Measurements from ENCODE around the gene POLR2E. TPM values are rescaled to one million over a fixed set of nuclear protein-coding genes. Genes with fewer than 3 reads are reported as not detected.

Gene POLR2E
- total and polyA plus RNA-seq, 10 of the 15 experiments (the other 5 are each of a cell fraction or from before 2014, with no cell fraction given), result 4.0 to 487 (median 200) TPM

DNA sequence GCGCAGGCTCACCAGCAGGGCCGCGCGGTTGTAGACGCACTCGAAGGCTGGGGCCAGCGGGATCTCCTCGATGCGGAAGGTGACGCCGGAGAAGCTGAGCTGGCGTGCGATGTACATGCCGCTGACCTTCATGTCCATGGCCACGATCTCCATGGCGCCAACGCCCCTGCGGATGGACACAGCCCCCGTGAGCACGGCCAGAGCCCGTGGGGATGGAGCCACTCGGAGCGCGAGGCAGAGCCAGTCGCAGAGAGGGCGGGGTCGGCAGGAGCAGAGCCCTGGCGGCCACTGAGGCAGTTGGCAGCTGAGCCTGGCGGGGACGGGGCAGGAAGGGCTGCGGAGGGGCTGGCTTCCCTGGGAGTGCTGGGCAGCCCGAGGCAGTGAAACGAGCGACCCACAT is 23.8 kb upstream of the POLR2E start:
- FAIRE-seq, result no peak
- TF ChIP-seq BACH1 (IDR thresholded peaks at IDR 0.05; ENCODE audit: borderline replicate concordance), result no peak
- no peak for TF ChIP-seq ZNF274 (IDR thresholded peaks at IDR 0.05; ENCODE audit: insufficient read depth, insufficient read length)
- TF ChIP-seq RCOR1 (conservative IDR thresholded peaks at IDR 0.05; ENCODE audit: low read depth, low read length), result no peak
- TF ChIP-seq RAD51 (IDR thresholded peaks at IDR 0.05), result no peak
- no peak for TF ChIP-seq CBFB (IDR thresholded peaks at IDR 0.05; ENCODE audit: low read depth)
- no peak for TF ChIP-seq CBX3 (IDR thresholded peaks at IDR 0.05; ENCODE audit: borderline replicate concordance, low read depth)
- TF ChIP-seq BCL3 (IDR thresholded peaks at IDR 0.05; ENCODE audit: borderline replicate concordance, insufficient read depth, low read depth, low read length, poor library complexity, severe bottlenecking), result no peak
- Histone ChIP-seq H4K20me1 (ENCODE audit: control insufficient read depth, insufficient read depth) (no peaks in the 10 kb centered on the region), H3K9ac (ENCODE audit: control insufficient read depth, insufficient read depth, low read length) (no peak overlapping the region), H3K4me3 (no peak overlapping the region), H3K36me3 (ENCODE audit: control insufficient read depth in 2 of 2, insufficient read depth in 2 of 2, low read length in 1 of 2) (peaks cover 0 to 45% of the 10 kb centered on the region in 2 experiments), H3K4me1 (ENCODE audit: control insufficient read depth, insufficient read depth, low read length) (no peaks in the 10 kb centered on the region), H2AFZ (ENCODE audit: control insufficient read depth, low read depth, low read length) (no peak overlapping the region), H3K9me3 (replicated peaks; ENCODE audit: control insufficient read depth, insufficient read depth, low read length) (no peaks in the 10 kb centered on the region), H3K27me3 (replicated peaks in 1 of 2; ENCODE audit: control insufficient read depth in 2 of 2, insufficient read depth in 2 of 2, low read length in 1 of 2) (no peaks in the 10 kb centered on the region), H3K79me2 (ENCODE audit: control insufficient read depth, insufficient read depth, low read length) (no peaks in the 10 kb centered on the region), H3K4me2 (ENCODE audit: control insufficient read depth, insufficient read depth) (no peak overlapping the region), H3K27ac (ENCODE audit: control insufficient read depth, insufficient read depth) (no peak overlapping the region)
- RAD21 ChIA-PET (ENCODE audit: unreplicated experiment), result no interaction called here
- 94% methylated on average over 34 of the region's 34 CpGs for WGBS (ENCODE audit: insufficient coverage, insufficient replicate concordance, low lambda C conversion rate, missing lambda C conversion rate)
- BruUV-seq (replicated peaks), result no TSS peak
- POLR2A ChIA-PET, result no interaction called here
- no peak for DNase-seq (ENCODE audit: low read depth, low spot score)
- no peak for ATAC-seq
- intact Hi-C loops (cut with micrococcal nuclease; ENCODE audit: unreplicated experiment) (no loop called here), in situ Hi-C loops (cut with MboI) (no loop called here)
- CTCF ChIA-PET, result no interaction called here
- SMC1A ChIA-PET (ENCODE audit: uncharacterized antibody, unreplicated experiment), result no interaction called here

GRCh38 chr19:1117654-1118053 is 22.5 kb upstream of the POLR2E start:
- ChIA-PET POLR2A (no interaction called here), CTCF (no interaction called here), RAD21 (ENCODE audit: unreplicated experiment) (no interaction called here), SMC1A (ENCODE audit: uncharacterized antibody, unreplicated experiment) (no interaction called here)
- Histone ChIP-seq H3K9me3 (replicated peaks; ENCODE audit: control insufficient read depth, insufficient read depth, low read length) (no peaks in the 10 kb centered on the region), H3K4me1 (ENCODE audit: control insufficient read depth, insufficient read depth, low read length) (0 out of 2 replicates have a peak, but pooled peaks cover 3% of the 10 kb centered on the region), H3K4me2 (ENCODE audit: control insufficient read depth, insufficient read depth) (no peak overlapping the region), H3K79me2 (ENCODE audit: control insufficient read depth, insufficient read depth, low read length) (no peaks in the 10 kb centered on the region), H4K20me1 (ENCODE audit: control insufficient read depth, insufficient read depth) (no peaks in the 10 kb centered on the region), H3K4me3 (no peak overlapping the region), H3K27ac (ENCODE audit: control insufficient read depth, insufficient read depth) (no peak overlapping the region), H3K36me3 (ENCODE audit: control insufficient read depth in 2 of 2, insufficient read depth in 2 of 2, low read length in 1 of 2) (peaks cover 0 to 35% of the 10 kb centered on the region in 2 experiments; a peak in 3 of 4 replicates), H2AFZ (ENCODE audit: control insufficient read depth, low read depth, low read length) (no peak overlapping the region), H3K27me3 (replicated peaks in 1 of 2; ENCODE audit: control insufficient read depth in 2 of 2, insufficient read depth in 2 of 2, low read length in 1 of 2) (no peaks in the 10 kb centered on the region), H3K9ac (ENCODE audit: control insufficient read depth, insufficient read depth, low read length) (no peak overlapping the region)
- TF ChIP-seq KAT2A (conservative IDR thresholded peaks at IDR 0.05; ENCODE audit: control insufficient read depth, low read depth, low read length), result no peak
- no peak for TF ChIP-seq TARDBP (IDR thresholded peaks at IDR 0.05; ENCODE audit: borderline replicate concordance)
- no peak for TF ChIP-seq ZNF274 (IDR thresholded peaks at IDR 0.05; ENCODE audit: insufficient read depth, insufficient read length)
- no peak for TF ChIP-seq SUZ12 (IDR thresholded peaks at IDR 0.05; ENCODE audit: unreplicated experiment)
- TF ChIP-seq YY1 (IDR thresholded peaks at IDR 0.05; ENCODE audit: low read depth, low read length), result no peak
- TF ChIP-seq NR2C1 (IDR thresholded peaks at IDR 0.05), result no peak
- DNase-seq (ENCODE audit: low read depth, low spot score) (no peak), FAIRE-seq (no peak), ATAC-seq (no peak)
- 89% methylated on average over 16 of the region's 16 CpGs for WGBS (ENCODE audit: insufficient coverage, insufficient replicate concordance, low lambda C conversion rate, missing lambda C conversion rate)
- intact Hi-C loops (cut with micrococcal nuclease; ENCODE audit: unreplicated experiment), result no loop called here
- in situ Hi-C loops (cut with MboI), result no loop called here
- BruUV-seq (replicated peaks), result no TSS peak

Measured in GM12878 (cell line).